Panc1 (cell line): ENCODE measurements around the gene CBX4.

ENCODE experiments used
- CTCF ChIP-seq: fragments of 450-650 bp; IDR thresholded peaks from 2 replicates; pipeline ENCODE4 v1.5.1; 2017; ENCODE audit warnings: mild to moderate bottlenecking
- POLR2AphosphoS5 ChIP-seq: IDR thresholded peaks from 2 replicates; pipeline ENCODE4 v1.6.1; 2012; ENCODE audit warnings: mild to moderate bottlenecking, low read depth, low read length, moderate library complexity
- SIN3A ChIP-seq: IDR thresholded peaks from 2 replicates; pipeline ENCODE4 v1.6.1; 2012; ENCODE audit warnings: low read depth, mild to moderate bottlenecking, low read length, moderate library complexity, borderline replicate concordance; ENCODE audit not compliant: insufficient read depth
- TCF7L2 ChIP-seq: IDR thresholded peaks from 2 replicates; pipeline ENCODE4 v1.6.1; 2011; ENCODE audit warnings: mild to moderate bottlenecking, low read depth, low read length, inconsistent platforms
- TF ChIP-seq, protein P1 (sequence below), 2 experiments: IDR thresholded peaks; 2 replicates each; pipeline ENCODE4 v1.6.1; 2011 to 2012; ENCODE audit warnings: low read depth in 2 of 2, control low read depth in 1 of 2, low read length in 1 of 2, mild to moderate bottlenecking in 1 of 2, moderate library complexity in 1 of 2; ENCODE audit not compliant: insufficient read depth in 1 of 2

DNA sequence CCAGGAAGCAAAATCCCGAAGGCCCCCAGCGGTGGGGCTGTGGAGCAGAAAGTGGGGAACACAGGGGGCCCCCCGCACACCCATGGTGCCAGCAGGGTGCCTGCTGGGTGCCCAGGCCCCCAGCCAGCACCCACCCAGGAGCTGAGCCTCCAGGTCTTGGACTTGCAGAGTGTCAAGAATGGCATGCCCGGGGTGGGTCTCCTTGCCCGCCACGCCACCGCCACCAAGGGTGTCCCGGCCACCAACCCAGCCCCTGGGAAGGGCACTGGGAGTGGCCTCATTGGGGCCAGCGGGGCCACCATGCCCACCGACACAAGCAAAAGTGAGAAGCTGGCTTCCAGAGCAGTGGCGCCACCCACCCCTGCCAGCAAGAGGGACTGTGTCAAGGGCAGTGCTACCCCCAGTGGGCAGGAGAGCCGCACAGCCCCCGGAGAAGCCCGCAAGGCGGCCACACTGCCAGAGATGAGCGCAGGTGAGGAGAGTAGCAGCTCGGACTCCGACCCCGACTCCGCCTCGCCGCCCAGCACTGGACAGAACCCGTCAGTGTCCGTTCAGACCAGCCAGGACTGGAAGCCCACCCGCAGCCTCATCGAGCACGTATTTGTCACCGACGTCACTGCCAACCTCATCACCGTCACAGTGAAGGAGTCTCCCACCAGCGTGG, 54.8 kb downstream of the CBX4 start:
- TF ChIP-seq CTCF (no peak), POLR2AphosphoS5 (no peak), TCF7L2 (no peak), SIN3A (no peak)
- TF ChIP-seq, protein P1, sequence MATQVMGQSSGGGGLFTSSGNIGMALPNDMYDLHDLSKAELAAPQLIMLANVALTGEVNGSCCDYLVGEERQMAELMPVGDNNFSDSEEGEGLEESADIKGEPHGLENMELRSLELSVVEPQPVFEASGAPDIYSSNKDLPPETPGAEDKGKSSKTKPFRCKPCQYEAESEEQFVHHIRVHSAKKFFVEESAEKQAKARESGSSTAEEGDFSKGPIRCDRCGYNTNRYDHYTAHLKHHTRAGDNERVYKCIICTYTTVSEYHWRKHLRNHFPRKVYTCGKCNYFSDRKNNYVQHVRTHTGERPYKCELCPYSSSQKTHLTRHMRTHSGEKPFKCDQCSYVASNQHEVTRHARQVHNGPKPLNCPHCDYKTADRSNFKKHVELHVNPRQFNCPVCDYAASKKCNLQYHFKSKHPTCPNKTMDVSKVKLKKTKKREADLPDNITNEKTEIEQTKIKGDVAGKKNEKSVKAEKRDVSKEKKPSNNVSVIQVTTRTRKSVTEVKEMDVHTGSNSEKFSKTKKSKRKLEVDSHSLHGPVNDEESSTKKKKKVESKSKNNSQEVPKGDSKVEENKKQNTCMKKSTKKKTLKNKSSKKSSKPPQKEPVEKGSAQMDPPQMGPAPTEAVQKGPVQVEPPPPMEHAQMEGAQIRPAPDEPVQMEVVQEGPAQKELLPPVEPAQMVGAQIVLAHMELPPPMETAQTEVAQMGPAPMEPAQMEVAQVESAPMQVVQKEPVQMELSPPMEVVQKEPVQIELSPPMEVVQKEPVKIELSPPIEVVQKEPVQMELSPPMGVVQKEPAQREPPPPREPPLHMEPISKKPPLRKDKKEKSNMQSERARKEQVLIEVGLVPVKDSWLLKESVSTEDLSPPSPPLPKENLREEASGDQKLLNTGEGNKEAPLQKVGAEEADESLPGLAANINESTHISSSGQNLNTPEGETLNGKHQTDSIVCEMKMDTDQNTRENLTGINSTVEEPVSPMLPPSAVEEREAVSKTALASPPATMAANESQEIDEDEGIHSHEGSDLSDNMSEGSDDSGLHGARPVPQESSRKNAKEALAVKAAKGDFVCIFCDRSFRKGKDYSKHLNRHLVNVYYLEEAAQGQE (IDR thresholded peaks at IDR 0.05; ENCODE audit: insufficient read depth in 1 of 2, low read depth in 2 of 2, low read length in 1 of 2), result no peak
